Suppressor macrophage treated with lipopolysaccharide for 1 hour (primary cell): ENCODE results near the gene DPP9.
A peak's percentile ranks its signal among the peaks of the same experiment; 100 is the strongest.

Experiments
- DNase-seq, 3 donors: peaks; one replicate each; pipeline ENCODE4 v3.0.0-alpha.2; 2020 to 2022

Gene DPP9

DNA sequence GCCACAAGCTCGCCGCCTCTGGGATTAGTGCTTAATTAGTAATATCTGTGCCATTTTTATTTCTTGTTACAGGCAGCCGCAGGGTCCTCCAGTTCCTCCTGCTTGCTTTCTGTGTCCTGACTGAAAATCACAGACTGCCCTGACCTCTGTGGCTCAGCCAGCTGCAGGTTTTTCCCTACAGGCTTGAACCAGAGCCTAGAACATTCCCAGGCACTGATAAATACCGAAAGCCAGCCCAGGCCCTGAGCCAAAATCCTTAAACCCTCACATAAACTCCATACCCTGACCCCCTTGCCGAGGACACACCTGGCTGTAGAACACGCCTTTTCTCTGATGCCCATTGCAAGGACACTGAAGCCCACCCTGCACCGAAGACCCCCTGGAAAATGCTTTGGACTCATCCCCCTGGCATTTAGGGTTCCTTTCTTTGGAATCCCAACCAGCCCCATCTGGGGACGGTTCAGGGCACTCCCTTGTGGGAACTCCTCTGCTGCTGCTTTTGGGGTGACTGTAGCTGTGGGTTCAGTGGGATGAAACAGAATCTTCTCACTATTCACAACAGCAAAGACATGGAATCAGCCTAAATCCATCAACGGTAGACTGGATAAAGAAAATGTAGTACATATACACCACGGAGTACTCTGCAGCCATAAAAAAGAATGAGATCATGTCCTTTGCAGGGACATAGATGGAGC lies 15.5 kb downstream of the DPP9 start:
- no peak for DNase-seq

DNA sequence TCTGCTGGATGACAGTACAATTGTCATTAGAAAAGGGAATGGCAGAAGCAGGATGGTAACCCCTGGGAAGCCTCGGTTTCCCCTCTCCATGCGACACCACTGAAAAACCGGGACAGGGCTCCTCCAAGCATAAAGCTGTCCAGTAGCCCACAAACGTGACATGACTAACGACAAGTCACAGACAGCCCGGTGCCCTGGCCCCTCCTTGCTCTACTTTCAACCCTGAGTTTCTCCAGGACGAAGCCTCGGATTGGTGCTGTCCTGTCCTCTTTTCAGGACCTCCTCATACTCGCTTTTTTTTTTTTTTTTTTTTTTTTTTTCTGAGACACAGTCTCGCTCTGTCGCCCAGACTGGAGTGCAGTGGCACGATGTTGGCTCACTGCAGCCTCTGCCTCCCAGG lies 16.3 kb downstream of the DPP9 start:
- DNase-seq: no peak

DNA sequence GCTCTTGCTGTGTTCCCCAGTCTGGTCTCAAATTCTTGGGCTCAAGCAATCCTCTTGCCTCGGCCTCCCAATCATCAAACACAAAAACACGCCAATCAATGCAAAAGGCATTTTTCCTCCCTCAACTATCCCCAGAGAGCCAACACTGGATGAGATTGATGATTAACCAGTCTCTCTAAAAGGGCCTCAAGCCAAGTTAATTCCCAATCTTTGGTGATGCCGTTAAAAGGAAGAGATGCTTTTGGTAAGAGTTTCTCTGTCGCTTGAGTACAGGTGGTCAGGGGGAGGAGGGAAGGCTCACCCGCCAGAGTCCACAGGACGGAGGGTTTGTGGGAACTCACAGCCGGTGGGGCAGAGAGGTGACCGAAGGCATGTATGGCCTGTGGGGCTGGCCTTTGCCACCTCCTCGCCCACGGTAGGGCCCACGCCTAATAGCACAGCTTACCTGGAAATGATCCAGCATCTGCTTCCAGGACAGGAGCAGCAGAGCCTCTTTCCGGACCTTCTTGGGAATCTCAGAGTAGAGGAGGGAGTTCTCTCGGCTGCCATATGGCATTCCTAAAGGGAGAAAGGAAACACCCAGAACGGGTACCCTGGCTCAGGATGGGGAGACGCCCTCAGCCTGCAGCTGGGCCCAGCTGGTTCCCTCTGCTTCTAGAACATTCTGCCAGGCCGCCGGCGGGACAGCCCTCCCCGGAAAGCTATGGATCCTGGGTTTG lies 18.1 kb downstream of the DPP9 start:
- DNase-seq: no peak

DNA sequence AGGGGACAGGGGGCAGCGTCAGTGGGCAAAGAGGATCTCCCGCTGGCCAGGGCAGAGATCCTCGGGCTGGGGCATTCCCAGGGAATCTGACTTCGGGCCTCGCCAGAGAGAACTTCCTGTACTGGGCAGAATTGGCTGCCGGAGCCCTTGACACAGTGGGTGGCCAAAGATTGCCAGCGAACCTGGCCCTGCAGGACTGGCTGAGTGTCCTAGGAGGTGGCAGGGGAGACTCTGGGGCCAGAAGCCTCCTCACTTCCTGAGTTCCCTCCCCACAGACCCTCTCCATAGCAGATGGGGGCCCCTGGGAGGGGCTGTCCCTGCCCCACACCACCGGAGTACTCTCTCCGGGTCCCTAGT lies 19.3 kb downstream of the DPP9 start:
- no peak for DNase-seq

DNA sequence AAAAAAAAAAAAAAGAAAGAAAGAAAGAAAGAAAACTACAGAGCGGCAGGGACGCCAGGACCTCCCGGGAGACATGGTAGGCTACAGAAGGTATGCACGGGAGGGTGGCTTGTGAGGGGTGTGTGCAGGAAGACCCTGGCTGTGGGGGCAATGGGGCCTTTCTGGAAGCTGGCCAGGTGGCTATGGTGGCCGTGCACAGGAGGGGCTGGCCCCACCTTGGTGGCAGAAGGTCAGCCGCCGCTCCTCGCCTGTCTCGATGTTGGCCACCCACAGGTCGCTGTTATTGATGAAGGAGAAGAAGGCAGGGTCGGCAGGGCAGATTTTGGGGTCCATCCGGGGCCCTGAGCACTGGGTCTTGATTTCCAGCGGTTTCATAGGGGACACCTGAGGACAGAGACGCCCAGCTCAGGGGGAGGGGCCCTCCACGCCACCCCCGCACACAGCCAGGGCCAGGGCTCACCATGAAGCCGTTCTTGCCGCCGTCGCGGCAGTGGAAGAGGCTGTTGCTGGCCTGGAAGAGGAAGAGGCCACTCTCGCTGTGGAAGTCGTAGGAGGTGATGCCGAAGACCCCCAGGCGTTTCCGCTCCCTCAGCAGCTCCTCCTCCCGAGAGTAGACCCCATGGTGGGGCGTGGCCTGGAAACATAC lies 19.8 kb downstream of the DPP9 start:
- no peak for DNase-seq

DNA sequence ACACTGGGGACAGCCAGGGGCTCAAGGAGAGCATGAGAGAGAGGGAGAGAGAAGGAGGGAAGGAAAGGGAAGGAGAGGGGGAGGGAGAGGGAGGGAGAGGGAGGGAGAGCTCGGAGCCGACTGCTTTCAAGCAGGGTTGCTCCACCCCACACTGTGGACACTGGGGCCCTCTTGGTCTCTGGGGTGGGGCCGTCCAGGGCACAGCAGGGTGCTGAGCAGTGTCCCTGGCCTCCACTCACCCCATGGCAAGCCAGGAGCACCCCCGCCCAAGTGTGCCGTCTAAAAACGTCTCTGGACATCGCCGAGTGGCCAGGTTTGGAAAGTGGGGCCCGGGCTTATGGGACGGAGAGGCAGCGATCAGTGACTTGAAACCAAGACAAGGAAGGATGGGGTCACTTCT lies 20.9 kb downstream of the DPP9 start:
- no peak for DNase-seq

DNA sequence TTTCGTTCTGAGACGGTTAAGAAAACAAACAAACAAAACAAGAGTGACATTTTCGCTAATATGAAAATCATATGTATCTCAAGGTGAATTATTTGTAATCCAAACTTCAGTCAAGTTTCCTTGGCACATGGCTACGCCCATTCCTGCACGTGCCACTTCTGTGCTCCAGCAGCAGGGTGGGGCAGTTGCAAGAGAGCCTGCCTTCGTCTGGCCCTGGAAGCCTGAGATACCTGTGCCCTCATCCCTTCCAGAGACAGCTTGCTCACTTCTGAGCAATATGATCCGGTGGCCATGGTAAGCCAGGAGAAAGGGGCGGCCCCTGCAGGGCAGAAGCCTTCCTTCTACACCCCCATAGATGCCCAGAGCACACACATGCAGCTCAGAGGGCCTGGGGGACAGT lies 22.1 kb downstream of the DPP9 start:
- DNase-seq: no peak

DNA sequence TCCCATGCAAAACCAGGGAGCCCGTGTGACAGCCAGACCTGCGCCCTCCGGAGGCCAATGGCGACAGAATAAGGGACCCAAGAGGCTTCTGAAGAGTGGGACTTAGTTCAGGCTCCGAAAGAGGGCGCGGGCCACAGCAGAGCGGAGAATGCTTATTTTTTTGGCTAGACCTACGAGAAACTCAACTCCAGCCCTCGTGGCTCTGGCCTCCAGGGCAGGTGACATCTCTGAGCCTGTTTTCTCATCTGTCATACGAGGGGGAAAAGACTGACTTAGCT lies 23.0 kb downstream of the DPP9 start:
- DNase-seq: no peak

DNA sequence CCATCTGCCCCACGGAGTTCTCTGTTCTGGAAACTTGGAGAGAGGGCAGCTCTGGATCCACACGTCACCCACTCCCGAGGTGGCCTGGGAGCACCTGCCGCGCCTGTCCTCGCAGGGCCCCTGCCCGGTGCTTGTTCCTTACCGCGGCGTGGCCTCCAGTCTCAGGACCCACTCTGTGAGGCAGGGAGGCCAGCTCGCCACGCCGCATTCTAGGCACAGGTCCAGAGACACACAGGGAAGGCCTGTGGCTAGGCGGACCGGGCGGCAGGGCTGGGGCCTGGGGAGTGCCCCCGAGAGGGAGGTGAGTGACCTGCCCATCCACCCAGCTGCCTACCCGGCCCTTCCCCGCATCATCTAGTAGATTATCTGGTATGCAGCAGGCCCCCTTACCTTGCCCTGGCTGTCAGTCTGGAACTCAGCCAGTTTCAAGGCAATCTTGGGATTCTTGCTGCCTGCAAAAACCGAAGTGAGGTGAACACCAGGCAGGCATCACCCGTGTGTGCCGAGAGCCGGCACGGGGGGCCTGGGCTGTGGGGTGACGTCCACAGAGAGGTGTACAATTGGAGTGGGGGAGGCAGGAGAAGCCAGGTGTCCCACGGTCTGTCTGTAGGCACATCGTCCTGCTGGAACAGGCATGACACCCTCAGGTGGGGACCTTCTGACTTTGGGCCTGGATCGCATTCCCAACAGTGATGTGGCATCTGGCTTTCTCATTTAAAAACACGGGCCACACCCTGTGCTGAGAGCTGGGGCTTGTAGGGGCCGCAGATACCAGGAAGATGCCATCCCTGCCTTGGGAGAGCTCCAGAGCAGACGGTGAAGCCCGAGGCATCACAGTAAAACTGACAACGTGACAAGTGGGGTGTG lies 23.6 kb downstream of the DPP9 start:
- no peak for DNase-seq

DNA sequence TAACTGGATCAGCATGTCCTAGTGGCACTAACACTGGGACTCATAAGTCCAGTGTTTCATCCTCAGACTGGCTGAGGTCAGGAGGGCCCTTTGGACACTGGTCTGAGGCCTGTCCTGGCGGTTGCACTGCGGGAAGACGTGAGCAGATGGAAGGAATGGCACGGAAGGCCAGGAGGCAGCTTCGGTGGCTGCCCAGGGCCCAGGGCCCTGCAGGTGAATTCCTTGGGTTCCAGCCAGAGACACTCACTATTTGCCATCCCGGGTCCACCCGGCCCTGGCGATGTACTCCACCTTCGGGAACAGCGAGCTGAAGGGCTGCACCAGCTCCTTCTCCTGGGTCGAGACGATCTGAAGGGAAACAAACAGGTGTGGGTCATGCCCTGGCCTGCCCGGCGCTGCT lies 26.3 kb downstream of the DPP9 start:
- no peak for DNase-seq

DNA sequence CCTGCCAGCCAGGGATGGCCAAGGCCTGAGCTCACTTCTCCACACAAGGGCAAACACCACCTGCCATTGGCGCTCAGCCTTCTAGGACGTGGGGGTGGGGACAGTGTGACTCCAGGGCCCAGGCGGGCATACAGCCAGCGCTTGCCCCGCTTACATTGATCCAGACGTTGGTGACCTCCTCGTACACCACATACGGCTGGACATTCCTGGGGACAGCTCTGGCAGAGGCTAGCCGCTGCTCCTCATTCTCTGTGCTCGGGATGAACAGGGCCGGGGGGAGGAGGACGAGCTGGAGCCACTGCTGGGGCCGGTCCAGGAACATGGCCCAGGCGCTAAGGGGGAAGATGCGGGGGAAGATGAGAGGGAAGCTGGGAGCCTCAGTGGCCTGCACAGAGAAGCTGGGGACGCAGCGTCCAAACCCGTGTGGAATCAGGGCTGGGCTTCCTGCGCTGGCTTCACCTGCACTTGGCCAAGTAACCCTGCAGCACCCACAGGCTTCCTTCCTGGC lies 28.4 kb downstream of the DPP9 start:
- DNase-seq: no peak

DNA sequence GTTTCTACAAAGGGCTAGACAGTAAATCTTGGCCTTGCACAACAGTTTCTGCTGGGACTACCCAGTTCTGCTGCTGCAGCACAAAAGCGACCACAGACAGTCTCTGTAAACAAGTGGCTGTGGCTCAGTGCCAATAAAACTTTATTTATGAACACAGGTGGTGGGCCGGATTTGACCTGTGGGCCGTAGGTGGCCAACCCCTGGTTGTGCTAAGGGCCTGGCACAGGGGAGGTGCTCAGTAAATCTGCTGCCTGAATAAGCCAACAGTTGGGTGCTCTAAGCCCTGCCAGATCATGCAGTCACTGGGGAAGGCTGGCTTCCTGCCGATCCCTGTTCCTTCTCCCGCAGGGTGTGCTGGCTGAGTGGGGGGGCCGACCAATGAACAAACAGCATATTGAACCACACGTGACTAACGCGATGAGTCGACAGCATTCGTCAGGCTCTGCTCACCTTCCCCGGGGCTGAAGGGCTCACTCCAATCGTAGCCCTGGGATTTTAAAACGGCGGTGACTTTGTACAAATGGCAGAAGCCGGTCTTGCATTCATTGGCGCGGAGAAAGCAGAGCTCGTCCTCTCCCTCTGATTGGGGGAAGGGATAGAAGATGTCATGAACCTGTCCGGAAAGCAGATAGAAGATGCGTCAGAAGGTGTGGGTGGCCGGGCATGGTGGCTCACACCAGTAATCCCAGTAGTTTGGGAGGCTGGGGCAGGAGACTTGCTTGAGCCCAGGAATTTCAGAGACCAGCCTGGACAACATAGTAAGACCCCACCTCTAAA lies 29.2 kb downstream of the DPP9 start:
- DNase-seq: peak; percentile 33 to 59 (median 48)

DNA sequence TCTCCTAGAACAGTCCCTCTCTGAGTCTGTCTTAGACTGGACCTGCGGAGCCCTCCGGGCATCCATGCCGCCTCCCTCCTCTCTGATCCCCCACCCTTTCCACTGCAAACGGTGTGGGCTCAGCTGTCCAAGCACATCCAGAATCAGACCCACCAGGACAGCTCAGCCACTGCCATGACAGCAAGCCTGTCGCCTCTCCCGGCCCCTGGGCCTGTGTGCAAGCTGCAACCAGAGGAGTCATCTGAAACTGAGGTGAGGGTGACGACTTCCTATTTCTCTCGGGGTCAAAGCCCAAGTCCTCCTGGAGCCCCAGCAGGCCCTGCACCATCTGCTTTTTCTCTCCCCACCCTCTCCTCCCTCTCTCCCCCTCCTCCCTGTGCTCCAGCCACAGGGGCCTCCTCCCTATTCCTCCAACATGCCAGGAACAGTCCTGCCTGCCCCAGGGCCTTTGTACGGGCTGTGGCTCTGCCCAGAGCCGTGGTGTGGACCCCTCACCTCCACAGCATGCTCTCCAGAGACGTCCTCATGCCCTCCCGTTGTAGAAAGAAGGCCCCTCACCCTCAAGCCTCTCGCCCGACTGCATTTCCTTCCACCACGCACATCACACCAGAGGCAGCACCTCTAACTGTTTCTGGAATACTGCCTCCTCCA lies 30.0 kb downstream of the DPP9 start:
- DNase-seq: peak in 2 of 3 donors; percentile 17 to 26

DNA sequence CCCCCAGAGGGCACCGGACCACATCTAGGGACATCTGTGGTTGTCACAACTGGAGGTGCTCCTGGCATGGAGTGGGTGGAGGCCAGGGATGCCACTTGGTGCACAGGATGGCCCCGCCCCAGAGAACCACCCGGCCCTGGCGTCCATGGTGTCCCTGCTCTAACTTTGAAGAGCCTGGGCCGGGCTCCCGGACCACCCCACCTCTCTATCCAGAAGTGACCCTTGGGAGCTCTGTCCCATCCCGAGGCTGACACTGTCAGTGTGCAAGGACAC lies 30.6 kb downstream of the DPP9 start:
- DNase-seq: no peak

DNA sequence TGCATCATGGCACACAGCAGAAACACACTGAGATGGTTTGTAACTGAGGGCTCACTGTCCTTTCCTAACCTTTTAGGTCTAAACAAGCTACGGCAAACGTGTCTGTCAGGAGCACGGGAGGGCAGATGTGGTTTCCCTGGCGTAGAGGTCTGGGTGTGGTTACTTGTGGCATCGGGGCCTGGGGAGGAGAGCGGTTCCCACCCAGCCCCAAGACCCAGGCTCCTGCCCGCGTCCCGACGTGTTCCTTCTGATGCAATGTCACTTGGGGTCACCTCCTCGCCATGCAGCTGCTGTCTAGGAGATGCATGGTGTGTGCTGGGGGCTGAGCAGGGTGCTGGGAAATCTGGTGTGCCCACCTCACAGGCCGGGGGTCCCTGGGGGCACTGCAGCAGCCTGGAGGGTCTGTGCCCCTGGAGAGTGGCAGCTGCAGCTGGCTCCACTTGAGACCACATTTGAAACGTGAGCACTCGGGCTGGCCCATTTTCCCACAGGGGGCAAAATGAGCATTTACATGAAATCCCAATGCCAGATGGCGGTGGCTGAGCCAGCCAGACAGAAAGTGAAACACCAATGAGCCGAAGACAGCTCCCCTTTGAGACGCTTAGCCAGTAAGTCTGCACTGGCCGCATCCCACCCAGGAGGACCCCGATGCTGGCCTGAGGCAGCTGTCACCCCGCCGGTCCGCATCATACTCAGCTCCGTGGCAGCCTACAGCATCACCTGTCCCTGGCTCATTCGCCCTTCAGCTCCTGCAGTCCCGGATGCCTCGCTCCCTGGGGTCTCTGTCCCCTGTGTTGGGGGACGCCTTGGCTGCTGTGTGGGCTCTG lies 31.2 kb downstream of the DPP9 start:
- DNase-seq: no peak

DNA sequence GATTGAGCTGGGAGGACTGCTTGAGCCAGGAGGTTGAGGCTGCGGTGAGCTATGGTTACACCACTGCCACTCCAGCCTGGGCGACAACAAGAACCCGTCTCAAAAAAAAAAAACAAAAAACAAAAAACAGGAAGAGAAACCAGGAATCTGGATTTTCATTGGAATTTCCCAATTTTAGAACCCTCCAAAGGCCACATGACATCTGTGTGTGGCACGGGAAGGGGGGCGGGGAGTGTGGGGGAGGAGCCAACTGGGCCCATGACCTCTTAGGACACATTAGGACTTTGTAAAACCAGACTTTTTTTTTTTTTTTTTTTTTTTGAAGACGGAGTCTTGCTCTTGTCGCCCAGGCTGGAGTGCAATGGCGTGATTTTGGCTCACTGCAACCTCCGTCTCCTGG lies 32.3 kb downstream of the DPP9 start:
- peak; percentile 96 to 98 (median 96) for DNase-seq

DNA sequence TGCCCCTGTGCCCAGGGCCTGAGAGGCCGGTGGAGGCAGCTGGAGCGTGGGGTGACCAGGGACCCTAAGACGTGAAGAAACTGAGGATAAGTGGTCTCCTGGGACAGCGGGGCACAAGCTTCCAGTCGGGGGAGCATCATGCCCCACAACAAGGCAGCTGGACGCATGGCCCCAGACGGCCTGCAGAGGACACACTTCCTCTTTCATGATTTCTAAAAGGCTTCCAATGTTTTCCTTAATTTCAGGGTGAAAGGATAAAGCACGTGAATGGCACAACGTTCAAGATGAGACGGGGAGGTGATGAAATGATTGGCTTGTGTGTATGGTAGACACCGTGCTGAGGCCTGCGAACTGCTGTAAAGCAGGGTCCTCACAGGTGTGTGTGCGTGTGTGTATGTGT lies 33.3 kb downstream of the DPP9 start:
- DNase-seq: peak; percentile 28 to 47 (median 37)

DNA sequence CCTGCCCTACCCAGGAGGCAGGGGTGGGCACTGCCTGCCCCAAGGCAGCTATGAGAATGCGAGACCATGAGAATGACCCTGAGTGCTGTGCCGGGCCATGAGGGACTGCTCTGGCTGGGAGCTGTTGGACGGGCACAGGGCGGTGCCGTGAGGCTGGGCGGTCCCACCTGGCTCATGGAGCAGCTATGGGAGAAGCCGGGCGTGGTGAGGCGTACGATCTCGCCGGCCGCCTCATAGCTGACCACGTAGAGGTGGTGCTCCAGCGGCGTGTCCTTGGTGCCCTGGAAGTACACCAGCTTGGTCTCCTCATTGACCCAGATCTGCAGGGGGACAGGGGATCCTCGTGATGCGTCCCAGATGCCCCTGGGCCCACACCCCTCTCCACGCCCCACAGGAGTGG lies 34.2 kb downstream of the DPP9 start:
- no peak for DNase-seq

DNA sequence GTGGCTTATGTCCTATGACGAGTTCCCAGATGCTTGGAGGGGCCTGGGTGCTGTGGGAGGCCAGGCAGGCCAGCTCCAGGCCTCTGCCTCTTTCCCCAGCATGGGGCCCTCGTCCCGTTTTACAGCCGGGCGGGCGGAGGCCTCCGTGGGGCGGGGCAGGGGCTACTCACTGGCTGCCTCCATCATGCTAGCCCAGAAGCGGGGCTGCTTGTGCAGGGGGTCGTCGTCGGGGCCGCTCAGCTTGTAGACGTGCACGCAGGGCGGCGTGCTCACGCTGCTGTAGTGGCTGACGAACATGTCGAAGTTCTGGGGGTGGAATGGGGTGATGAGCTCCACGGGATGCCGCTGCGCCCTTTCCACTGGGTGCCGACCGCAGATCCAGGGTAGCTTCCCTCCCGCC lies 35.1 kb downstream of the DPP9 start:
- no peak for DNase-seq

DNA sequence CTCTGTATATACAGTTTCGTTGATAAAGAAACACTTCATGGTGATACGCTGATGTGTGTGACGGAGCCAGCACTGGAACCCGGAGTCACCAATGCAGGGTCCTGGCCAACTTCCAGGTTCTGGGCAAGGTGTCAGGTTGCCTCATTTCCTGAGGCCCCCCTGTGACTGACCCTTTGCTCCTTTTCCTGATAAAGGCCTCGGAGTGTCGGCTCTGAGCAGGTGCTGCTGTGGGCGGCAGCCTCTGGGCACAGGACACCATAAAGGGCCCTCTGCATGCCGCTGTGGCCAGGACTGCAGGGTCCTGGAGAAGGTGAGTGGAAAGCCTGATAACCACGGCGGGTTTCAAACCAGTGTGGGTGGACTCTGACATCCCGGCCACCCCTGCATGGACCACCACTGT lies 36.2 kb downstream of the DPP9 start:
- DNase-seq: no peak

DNA sequence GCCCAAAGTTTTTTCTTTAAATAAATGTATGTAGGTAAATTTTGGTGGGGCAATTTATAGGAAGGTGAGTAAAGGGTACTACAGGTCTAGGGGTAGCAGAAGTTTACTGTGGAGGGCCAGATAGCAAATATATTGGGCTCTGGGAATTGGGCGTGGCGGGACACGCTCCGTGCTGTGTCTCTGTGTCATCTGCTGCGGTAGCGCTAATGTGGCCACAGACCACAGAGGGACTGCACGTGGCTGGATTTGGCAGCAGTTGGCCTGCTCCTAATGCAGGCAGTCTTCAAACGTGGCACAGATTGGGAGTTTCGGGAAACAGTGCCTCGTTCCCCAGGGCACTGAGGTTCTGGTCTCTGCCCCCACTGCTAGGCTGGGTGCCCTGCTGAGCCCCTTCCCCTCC lies 36.9 kb downstream of the DPP9 start:
- no peak for DNase-seq
